ENCODE results near the gene KRTAP5-1. TPM values are rescaled to one million over a fixed set of nuclear protein-coding genes. Genes with fewer than 3 reads are reported as not detected.

KRTAP5-1 gene
- total RNA-seq, 1 donor from 2014 or later = not detected

GRCh38 chr11:1572197-1573076 lies 12.6 kb downstream of the KRTAP5-1 start, which contains the start of gene DUSP8:
DUSP8 (minus strand) TSS chr11:1572271; CDS start chr11:1565826, 6,445 bp downstream.
- peak; percentile 76 for DNase-seq (ENCODE audit: low read depth)

- DNase-seq (ENCODE audit: low read depth) = no peak
These were observed 13.3 kb downstream of the KRTAP5-1 start for GRCh38 chr11:1571760-1572196.

DNA sequence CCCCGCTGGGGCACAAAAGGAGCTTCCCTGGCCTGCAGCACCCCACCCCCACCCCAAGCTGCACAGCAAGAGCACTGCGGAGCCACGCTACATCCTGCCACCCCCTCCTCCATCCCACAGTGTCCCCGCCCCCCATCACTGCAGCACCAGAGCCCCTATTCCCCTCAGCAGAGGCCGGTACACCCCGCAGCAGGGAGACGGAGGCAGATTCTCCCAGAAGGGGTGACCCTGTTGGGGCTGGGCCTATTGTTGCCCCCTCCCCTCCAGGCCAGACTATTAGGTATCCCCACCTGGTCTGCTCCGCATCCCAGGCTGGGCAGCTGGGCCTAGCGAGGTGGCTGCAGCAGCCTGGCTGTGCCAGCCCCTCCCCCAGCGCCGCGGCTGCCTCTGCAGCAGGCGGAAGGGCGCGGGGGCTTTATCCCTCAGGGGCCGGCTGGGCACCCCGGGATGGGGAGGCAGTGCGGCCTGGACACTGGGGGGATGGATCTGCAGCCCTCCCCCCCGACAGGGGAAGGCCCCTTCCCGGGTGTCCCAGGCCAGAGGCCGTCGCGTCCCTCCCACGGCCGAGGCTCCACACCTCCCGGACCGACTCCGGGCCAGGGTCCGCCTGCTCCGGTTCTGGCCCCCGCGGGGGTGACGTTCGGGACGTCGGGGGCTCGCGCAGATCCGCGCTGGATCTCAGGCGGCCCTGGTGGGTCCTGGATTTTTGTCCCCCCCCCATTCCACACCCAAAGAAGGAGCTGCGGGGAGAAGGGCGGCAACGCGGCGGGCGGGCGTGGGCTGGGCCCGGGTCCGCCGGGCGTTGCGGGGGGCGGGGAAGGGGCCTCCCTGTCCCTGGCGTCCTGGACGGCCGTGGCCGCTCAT lies 14.0 kb downstream of the KRTAP5-1 start:
- no peak for DNase-seq (ENCODE audit: low read depth)

GRCh38 chr11:1570531-1570895 lies 14.6 kb downstream of the KRTAP5-1 start:
- no peak for DNase-seq (ENCODE audit: low read depth)

DNA sequence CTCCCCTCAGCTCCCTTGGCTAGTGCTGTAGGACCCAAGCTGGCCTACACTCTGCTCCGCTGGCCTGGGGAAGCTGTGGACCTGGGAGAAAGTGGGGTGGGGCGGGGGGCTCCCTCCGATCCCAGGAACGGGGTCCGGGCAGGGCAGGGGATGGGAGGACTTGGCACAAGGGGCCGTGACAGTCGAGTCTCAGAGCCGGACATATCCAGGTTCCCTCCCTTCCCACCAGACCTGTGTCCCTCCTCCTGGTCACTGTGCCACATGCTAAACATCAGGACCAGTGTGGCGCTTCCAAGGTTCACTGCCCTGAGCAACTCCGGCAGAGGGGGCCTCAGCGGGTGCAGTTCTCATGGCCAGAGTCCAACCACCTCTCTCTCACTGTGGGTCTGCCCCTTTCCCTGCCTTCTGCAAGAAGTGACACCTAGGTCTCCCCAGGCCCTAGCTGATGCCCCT lies 15.1 kb downstream of the KRTAP5-1 start:
- no peak for DNase-seq (ENCODE audit: low read depth)

GRCh38 chr11:1569251-1569780 lies 15.8 kb downstream of the KRTAP5-1 start:
- no peak for DNase-seq (ENCODE audit: low read depth)

GRCh38 chr11:1568441-1568911 lies 16.6 kb downstream of the KRTAP5-1 start:
- no peak for DNase-seq (ENCODE audit: low read depth)

GRCh38 chr11:1567721-1568100 lies 17.4 kb downstream of the KRTAP5-1 start:
- no peak for DNase-seq (ENCODE audit: low read depth)

DNA sequence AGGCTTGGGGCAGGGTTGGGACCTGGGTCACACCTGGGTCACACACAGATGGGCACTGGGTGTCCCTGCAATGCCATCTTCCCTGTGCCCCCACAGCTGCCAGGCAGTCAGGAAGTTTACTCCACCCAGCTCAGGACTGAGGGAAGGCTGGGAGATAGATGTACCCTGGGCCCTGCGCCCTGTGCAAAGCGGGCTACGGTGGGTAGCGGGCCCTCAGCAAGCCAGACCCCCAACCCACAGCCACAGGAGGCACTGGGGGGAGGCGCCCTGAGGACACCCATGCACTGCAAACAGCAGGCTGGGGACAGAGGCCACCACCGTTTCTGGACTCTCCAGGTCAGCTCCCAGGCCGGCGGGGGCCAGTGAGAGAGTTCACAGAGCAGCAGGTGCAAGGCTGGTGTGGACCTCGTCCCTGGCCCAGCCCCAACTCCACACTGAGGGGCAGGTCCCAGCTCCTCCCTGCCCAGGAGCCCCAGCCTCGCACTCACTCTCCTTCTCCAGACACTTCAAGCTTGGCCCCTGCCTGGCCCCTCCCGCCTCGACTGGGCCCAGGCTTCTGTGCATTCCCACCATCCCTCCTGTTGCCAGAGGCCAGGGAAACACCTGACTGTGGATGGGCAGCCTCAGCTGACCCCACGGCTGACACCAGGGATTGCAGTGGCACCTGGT lies 17.9 kb downstream of the KRTAP5-1 start:
- DNase-seq (ENCODE audit: low read depth) = no peak

DNA sequence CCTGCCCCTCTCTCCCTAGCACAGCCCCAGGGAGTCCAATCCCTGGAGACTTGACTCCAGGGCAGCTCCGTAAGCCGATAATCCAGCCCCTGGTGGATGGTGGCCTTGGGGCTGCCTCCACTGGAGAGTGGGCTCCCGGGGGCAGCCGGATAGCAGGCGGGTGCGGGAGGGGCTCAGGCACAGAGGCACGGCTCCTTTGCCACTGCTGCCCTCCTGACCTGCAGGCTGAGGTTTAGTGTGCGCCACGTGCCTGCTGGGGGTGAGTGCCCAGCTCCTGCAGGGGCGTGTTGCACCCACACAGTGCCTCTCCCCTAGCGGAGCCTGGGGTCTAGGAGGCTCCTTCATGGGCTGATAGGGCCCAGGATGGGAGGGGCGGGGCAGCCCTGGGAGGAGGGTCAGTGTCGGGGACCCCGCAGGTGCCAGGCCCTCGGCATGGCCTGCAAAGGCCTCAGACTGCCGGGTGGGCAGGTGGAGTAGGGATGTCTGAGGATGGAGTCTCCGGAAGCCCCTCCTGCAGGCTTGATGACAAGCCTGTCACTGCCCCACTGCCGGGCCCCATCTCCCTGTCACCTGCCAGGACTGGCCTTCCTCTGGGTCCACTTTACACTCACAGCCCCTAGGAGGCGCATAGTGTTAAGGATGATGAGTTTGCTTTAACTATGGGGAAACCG lies 18.6 kb downstream of the KRTAP5-1 start:
- DNase-seq (ENCODE audit: low read depth) = no peak

DNA sequence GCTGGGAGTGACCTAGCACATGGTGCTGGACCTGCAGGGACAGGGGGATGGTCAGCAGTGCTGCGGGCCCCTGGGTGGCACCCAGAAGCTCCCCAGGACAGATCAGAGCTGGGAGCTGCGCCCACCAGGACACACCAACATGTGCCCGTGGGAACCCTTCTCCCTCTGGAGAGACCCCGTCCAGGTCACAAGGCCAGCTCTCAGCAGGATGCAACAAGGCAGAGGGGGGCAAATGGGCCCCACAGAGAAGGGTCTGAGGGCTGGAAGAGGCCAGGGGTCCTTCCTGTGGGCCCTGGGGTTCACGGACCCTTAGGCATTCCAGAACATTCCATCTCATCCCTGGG lies 19.2 kb downstream of the KRTAP5-1 start:
- DNase-seq (ENCODE audit: low read depth) = no peak

- no peak for DNase-seq (ENCODE audit: low read depth)
These were observed 19.7 kb downstream of the KRTAP5-1 start for GRCh38 chr11:1565173-1565903.

DNA sequence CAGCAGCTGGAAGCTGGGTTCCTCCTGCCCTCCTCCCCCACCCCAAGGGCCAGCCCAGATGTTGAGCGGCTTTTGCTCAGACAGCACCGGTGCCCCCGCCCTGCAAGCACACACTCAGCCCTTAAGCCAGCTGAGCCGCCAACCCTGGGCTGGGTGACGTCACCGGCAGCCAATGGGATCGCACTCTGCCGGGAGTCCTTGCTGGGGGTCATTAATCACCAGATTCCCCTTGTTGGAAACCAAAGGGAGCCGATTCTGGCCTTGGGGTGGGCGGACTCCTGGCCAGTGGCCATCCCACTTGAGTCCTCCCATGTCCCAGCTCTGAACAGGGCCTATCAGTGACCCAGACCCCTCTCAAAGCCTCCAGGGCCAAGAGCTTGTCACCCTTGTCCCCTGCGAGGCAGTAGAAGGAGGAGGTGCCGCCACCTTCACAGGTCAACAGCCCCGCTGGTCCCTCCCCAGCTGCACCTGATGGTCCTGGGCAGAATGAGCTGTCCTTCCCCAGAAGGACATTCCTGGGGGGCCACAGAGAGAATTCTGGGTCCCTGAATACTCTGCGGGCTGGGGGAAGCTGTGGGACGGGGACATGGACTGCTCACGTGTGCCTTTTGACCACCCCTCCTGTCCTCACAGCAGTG lies 20.4 kb downstream of the KRTAP5-1 start:
- DNase-seq (ENCODE audit: low read depth) = peak; percentile 24

- no peak for DNase-seq (ENCODE audit: low read depth)
These were observed 21.2 kb downstream of the KRTAP5-1 start for GRCh38 chr11:1563697-1564534.

- no peak for DNase-seq (ENCODE audit: low read depth)
These were observed 21.9 kb downstream of the KRTAP5-1 start for GRCh38 chr11:1563149-1563638.

DNA sequence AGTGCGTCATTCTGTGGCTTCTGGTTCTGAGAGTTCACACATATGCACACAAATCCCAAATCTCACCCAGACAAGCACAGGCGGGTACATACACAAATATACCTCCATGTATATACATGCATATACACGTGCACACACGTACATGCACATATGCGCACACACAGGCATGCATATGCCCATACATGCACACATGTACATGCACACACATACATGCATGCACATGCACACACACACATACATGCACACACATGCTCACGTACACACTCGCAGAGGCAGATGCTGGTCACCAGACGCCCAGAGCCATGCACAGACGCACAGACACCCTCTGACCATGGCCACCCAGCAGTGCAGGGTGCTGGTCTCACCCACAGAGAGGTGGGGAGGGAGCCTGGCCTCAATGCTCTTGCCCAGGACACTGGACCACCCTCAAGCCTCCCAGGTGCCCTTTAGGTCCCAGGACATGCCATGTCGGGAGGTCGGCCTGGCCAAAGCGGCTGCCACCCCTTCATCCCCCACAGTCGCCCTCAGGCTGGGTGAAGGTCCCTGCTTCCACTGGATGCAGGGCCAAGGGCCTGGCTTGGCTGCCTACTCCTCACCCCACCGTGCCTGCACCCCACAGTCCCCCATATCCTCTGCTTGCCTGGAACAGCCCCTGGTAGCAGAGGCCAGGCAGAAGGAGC lies 22.5 kb downstream of the KRTAP5-1 start:
- DNase-seq (ENCODE audit: low read depth) = no peak

DNA sequence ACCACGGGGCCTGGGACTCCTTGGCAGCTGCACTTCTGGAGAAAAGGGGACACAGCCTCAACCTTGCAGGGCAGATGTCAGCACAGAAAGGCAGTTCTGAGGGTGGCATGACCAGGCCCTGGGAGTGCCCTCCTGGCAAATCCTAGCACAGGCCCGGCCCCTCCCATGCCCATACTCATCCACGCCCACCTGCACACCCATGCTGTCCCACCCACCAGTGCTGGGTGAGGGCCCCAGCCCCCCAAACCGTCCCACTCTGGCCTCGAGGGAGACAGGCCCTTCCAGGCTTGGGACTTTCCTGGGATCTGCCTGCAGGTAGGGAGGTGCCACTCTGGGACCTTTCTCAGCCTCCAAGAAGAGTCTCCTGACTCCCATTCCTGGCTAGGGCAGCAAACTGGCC lies 23.1 kb downstream of the KRTAP5-1 start:
- DNase-seq (ENCODE audit: low read depth) = no peak

DNA sequence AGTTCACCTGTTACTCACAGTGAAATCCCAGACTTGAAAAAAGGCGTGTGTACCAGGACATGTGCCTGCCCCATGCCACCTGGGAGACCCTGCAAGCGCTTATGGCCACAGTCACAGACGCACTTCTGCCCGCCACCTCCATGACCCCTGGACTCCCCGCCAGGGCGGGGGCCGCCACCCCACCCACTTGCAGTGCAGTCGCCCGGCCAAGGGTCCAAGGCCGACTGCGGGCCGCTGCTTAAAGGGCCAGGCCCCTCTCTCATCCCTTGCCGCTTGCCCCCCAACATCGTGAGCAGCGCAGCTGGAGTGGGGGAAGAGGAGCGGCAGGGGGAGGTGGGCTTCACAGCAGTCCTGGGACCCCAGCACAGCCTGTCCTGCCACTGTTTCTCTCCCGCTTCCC lies 23.8 kb downstream of the KRTAP5-1 start:
- DNase-seq (ENCODE audit: low read depth) = no peak
